Panc1 (cell line): ENCODE measurements around the gene PRR29.

Experiments used
- POLR2AphosphoS5 ChIP-seq: IDR thresholded peaks from 2 replicates; pipeline ENCODE4 v1.6.1; 2012; ENCODE audit warnings: mild to moderate bottlenecking, low read depth, low read length, moderate library complexity
- SIN3A ChIP-seq: IDR thresholded peaks from 2 replicates; pipeline ENCODE4 v1.6.1; 2012; ENCODE audit warnings: low read depth, mild to moderate bottlenecking, low read length, moderate library complexity, borderline replicate concordance; ENCODE audit not compliant: insufficient read depth
- TF ChIP-seq, protein P1 (sequence below), 2 experiments: IDR thresholded peaks; 2 replicates each; pipeline ENCODE4 v1.6.1; 2011 to 2012; ENCODE audit warnings: low read depth in 2 of 2, control low read depth in 1 of 2, low read length in 1 of 2, mild to moderate bottlenecking in 1 of 2, moderate library complexity in 1 of 2; ENCODE audit not compliant: insufficient read depth in 1 of 2
- TF ChIP-seq, protein P2 (sequence below): fragments of 450-650 bp; IDR thresholded peaks from 2 replicates; pipeline ENCODE4 v1.5.1; 2017; ENCODE audit warnings: mild to moderate bottlenecking

DNA sequence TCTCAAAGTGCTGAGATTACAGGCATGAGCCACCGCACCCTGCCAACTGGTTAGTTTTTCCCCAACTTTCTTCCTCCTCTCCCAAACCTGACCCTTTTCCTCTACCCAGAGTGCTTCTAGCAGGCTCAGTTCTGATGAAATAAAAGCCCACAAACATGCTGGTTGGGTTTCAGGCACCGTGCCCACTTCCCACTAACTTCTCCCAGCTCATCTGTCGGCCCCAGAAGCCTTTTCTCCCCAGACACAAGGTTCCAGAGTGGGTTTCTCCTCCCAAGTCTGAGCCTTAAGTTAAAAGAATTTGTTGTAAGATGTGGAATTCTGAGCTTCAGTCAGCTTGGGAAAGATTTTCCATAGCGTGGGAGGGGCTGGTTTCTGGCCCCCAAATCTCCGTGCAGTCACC lies 13.9 kb upstream of the PRR29 start:
- TF ChIP-seq, protein P1, sequence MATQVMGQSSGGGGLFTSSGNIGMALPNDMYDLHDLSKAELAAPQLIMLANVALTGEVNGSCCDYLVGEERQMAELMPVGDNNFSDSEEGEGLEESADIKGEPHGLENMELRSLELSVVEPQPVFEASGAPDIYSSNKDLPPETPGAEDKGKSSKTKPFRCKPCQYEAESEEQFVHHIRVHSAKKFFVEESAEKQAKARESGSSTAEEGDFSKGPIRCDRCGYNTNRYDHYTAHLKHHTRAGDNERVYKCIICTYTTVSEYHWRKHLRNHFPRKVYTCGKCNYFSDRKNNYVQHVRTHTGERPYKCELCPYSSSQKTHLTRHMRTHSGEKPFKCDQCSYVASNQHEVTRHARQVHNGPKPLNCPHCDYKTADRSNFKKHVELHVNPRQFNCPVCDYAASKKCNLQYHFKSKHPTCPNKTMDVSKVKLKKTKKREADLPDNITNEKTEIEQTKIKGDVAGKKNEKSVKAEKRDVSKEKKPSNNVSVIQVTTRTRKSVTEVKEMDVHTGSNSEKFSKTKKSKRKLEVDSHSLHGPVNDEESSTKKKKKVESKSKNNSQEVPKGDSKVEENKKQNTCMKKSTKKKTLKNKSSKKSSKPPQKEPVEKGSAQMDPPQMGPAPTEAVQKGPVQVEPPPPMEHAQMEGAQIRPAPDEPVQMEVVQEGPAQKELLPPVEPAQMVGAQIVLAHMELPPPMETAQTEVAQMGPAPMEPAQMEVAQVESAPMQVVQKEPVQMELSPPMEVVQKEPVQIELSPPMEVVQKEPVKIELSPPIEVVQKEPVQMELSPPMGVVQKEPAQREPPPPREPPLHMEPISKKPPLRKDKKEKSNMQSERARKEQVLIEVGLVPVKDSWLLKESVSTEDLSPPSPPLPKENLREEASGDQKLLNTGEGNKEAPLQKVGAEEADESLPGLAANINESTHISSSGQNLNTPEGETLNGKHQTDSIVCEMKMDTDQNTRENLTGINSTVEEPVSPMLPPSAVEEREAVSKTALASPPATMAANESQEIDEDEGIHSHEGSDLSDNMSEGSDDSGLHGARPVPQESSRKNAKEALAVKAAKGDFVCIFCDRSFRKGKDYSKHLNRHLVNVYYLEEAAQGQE (IDR thresholded peaks at IDR 0.05; ENCODE audit: insufficient read depth in 1 of 2, low read depth in 2 of 2, low read length in 1 of 2), result no peak
- TF ChIP-seq POLR2AphosphoS5 (no peak), SIN3A (no peak)
- TF ChIP-seq, protein P2, sequence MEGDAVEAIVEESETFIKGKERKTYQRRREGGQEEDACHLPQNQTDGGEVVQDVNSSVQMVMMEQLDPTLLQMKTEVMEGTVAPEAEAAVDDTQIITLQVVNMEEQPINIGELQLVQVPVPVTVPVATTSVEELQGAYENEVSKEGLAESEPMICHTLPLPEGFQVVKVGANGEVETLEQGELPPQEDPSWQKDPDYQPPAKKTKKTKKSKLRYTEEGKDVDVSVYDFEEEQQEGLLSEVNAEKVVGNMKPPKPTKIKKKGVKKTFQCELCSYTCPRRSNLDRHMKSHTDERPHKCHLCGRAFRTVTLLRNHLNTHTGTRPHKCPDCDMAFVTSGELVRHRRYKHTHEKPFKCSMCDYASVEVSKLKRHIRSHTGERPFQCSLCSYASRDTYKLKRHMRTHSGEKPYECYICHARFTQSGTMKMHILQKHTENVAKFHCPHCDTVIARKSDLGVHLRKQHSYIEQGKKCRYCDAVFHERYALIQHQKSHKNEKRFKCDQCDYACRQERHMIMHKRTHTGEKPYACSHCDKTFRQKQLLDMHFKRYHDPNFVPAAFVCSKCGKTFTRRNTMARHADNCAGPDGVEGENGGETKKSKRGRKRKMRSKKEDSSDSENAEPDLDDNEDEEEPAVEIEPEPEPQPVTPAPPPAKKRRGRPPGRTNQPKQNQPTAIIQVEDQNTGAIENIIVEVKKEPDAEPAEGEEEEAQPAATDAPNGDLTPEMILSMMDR, result no peak
